ENCODE results near the gene BRF1.
"Not testable (repeated sequence)": the region's sequence is repeated elsewhere in the genome, so short reads cannot be mapped to it uniquely, and the experiment has no call there.

DNA sequence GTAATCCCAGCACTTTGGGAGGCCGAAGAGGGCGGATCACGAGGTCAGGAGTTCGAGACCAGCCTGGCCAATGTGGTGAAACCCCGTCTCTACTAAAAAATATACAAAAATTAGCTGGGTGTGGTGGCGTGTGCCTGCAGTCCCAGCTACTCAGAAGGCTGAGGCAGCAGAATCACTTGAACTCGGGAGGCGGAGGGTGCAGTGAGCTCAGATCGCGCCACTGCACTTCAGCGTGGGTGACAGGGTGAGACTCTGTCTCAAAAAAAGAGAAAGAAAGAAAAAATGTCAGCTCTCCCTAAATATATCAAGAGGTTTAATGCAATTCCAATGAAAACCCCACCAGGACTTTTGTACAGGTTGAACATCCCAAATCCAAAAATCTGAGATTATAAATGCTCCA, 3.5 kb downstream of the BRF1 start:
- TF ChIP-seq, protein P1, sequence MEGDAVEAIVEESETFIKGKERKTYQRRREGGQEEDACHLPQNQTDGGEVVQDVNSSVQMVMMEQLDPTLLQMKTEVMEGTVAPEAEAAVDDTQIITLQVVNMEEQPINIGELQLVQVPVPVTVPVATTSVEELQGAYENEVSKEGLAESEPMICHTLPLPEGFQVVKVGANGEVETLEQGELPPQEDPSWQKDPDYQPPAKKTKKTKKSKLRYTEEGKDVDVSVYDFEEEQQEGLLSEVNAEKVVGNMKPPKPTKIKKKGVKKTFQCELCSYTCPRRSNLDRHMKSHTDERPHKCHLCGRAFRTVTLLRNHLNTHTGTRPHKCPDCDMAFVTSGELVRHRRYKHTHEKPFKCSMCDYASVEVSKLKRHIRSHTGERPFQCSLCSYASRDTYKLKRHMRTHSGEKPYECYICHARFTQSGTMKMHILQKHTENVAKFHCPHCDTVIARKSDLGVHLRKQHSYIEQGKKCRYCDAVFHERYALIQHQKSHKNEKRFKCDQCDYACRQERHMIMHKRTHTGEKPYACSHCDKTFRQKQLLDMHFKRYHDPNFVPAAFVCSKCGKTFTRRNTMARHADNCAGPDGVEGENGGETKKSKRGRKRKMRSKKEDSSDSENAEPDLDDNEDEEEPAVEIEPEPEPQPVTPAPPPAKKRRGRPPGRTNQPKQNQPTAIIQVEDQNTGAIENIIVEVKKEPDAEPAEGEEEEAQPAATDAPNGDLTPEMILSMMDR (IDR thresholded peaks at IDR 0.05; ENCODE audit: insufficient read depth, low read length, poor library complexity, severe bottlenecking), result not testable (repeated sequence)
- not testable (repeated sequence) for TF ChIP-seq EZH2phosphoT487 (conservative IDR thresholded peaks at IDR 0.05; ENCODE audit: low read length)

Data from SU-DHL-6 (cell line).